Measurements from ENCODE around the gene JAKMIP1.

Gene JAKMIP1

GRCh38 chr4:6095023-6095752 is 105.2 kb downstream of the JAKMIP1 start:
- DNase-seq (ENCODE audit: low read depth) = no peak

GRCh38 chr4:6093671-6094070 is 106.7 kb downstream of the JAKMIP1 start:
- no peak for DNase-seq (ENCODE audit: low read depth)

- DNase-seq (ENCODE audit: low read depth) = no peak
Measured at GRCh38 chr4:6092971-6093370, 107.4 kb downstream of the JAKMIP1 start.

- DNase-seq (ENCODE audit: low read depth) = no peak
Measured at GRCh38 chr4:6092131-6092530, 108.2 kb downstream of the JAKMIP1 start.

- DNase-seq (ENCODE audit: low read depth) = no peak
Measured at GRCh38 chr4:6090931-6091330, 109.4 kb downstream of the JAKMIP1 start.

GRCh38 chr4:6088950-6089349 is 111.4 kb downstream of the JAKMIP1 start:
- DNase-seq (ENCODE audit: low read depth) = no peak

- DNase-seq (ENCODE audit: low read depth) = no peak
Measured at GRCh38 chr4:6087669-6088341, 112.5 kb downstream of the JAKMIP1 start.

GRCh38 chr4:6086846-6087245 is 113.5 kb downstream of the JAKMIP1 start:
- DNase-seq (ENCODE audit: low read depth) = no peak

GRCh38 chr4:6085691-6086628 is 114.4 kb downstream of the JAKMIP1 start:
- DNase-seq (ENCODE audit: low read depth) = no peak

GRCh38 chr4:6085028-6085690 is 115.2 kb downstream of the JAKMIP1 start:
- no peak for DNase-seq (ENCODE audit: low read depth)

GRCh38 chr4:6079965-6080364 is 120.4 kb downstream of the JAKMIP1 start:
- DNase-seq (ENCODE audit: low read depth) = no peak

- no peak for DNase-seq (ENCODE audit: low read depth)
Measured at GRCh38 chr4:6078560-6078959, 121.8 kb downstream of the JAKMIP1 start.

GRCh38 chr4:6076391-6076790 is 124.0 kb downstream of the JAKMIP1 start:
- no peak for DNase-seq (ENCODE audit: low read depth)

GRCh38 chr4:6074758-6075157 is 125.6 kb downstream of the JAKMIP1 start:
- no peak for DNase-seq (ENCODE audit: low read depth)

GRCh38 chr4:6071959-6072720 is 128.2 kb downstream of the JAKMIP1 start:
- DNase-seq (ENCODE audit: low read depth) = no peak

- DNase-seq (ENCODE audit: low read depth) = no peak
Measured at GRCh38 chr4:6071191-6071958, 129.0 kb downstream of the JAKMIP1 start.

GRCh38 chr4:6069845-6070709 is 130.3 kb downstream of the JAKMIP1 start:
- no peak for DNase-seq (ENCODE audit: low read depth)

- no peak for DNase-seq (ENCODE audit: low read depth)
Measured at GRCh38 chr4:6068986-6069385, 131.4 kb downstream of the JAKMIP1 start.

- DNase-seq (ENCODE audit: low read depth) = no peak
Measured at GRCh38 chr4:6065934-6066590, 134.3 kb downstream of the JAKMIP1 start.

All from activated T-helper 9 cell treated with anti-CD3 and anti-CD28 coated beads, Interleukin-2, amount 50 U/mL, for 16 hours (primary cell).